Activated CD4-positive, alpha-beta T cell treated with anti-CD3 and anti-CD28 coated beads, Interleukin-10, Interleukin-2, amounts not matched to agents 100 ng/mL and 50 ng/mL, durations not matched to agents 16 hours and 8 hours (primary cell): ENCODE results near the gene TEKTIP1.

Source experiments
- DNase-seq: peaks from one replicate; pipeline ENCODE4 v3.0.0-alpha.2; 2020

Gene TEKTIP1

GRCh38 chr19:3538258-3538929 is 580 bp upstream of the TEKTIP1 start:
- no peak for DNase-seq

- DNase-seq: no peak
Observed at GRCh38 chr19:3539756-3540118, 763 bp downstream of the TEKTIP1 start.

- no peak for DNase-seq
Observed at GRCh38 chr19:3543150-3544057, 4.4 kb downstream of the TEKTIP1 start.

GRCh38 chr19:3544058-3544376 is 5.0 kb downstream of the TEKTIP1 start:
- DNase-seq: no peak

GRCh38 chr19:3544742-3545668 is 6.0 kb downstream of the TEKTIP1 start:
- DNase-seq: peak; percentile 80

- DNase-seq: no peak
Observed at GRCh38 chr19:3545669-3546034, 6.7 kb downstream of the TEKTIP1 start.

GRCh38 chr19:3546119-3546518 is 7.1 kb downstream of the TEKTIP1 start:
- no peak for DNase-seq

GRCh38 chr19:3547301-3547731 is 8.3 kb downstream of the TEKTIP1 start:
- DNase-seq: peak; percentile 49

- no peak for DNase-seq
Observed at GRCh38 chr19:3547767-3548282, 8.9 kb downstream of the TEKTIP1 start.

- no peak for DNase-seq
Observed at GRCh38 chr19:3548606-3549005, 9.6 kb downstream of the TEKTIP1 start.

- no peak for DNase-seq
Observed at GRCh38 chr19:3549816-3550215, 10.8 kb downstream of the TEKTIP1 start.

GRCh38 chr19:3550947-3551791 is 12.2 kb downstream of the TEKTIP1 start:
- no peak for DNase-seq

- no peak for DNase-seq
Observed at GRCh38 chr19:3551792-3552095, 12.8 kb downstream of the TEKTIP1 start.

- peak; percentile 51 for DNase-seq
Observed at GRCh38 chr19:3554254-3555083, 15.5 kb downstream of the TEKTIP1 start.

GRCh38 chr19:3555653-3556422 is 16.9 kb downstream of the TEKTIP1 start:
- no peak for DNase-seq

GRCh38 chr19:3556423-3556977 is 17.5 kb downstream of the TEKTIP1 start:
- DNase-seq: no peak

GRCh38 chr19:3556978-3557460 is 18.0 kb downstream of the TEKTIP1 start:
- peak; percentile 54 for DNase-seq

- peak; percentile 96 for DNase-seq
Observed at GRCh38 chr19:3557461-3558248, 18.7 kb downstream of the TEKTIP1 start, which contains the start of gene MFSD12. Gene MFSD12 (minus strand): TSS chr19:3557586. CDS start chr19:3557403, 183 bp downstream.
